ENCODE results near the gene TCF20. TPM values are rescaled to one million over a fixed set of nuclear protein-coding genes. Genes with fewer than 3 reads are reported as not detected.

Gene TCF20
- total RNA-seq, 2 experiments from 2014 or later = 61.6 to 64.1 TPM

GRCh38 chr22:42284643-42285181 lies 14.3 kb upstream of the TCF20 start:
- no peaks in the 10 kb centered on the region for H3K27me3 Mint-ChIP-seq
- Histone ChIP-seq H3K36me3 (ENCODE audit: insufficient read depth, low read length) (no peaks in the 10 kb centered on the region), H3K4me1 (ENCODE audit: insufficient read depth, low read length) (peaks cover 47% of the 10 kb centered on the region), H3K9me3 (ENCODE audit: control insufficient read depth in 1 of 2, insufficient read depth in 1 of 2, low read length in 2 of 2) (no peaks in the 10 kb centered on the region), H3K27ac (ENCODE audit: low read depth in 1 of 2, low read length in 2 of 2) (no peak overlapping the region), H3K27me3 (ENCODE audit: control insufficient read depth in 1 of 2, insufficient read depth in 2 of 2, low read length in 2 of 2) (no peaks in the 10 kb centered on the region), H3K4me3 (ENCODE audit: low read length) (no peak overlapping the region)
- no peaks in the 10 kb centered on the region for H3K36me3 Mint-ChIP-seq (ENCODE audit: low read depth)
- H3K27ac Mint-ChIP-seq = no peak overlapping the region
- CTCF ChIA-PET = no interaction called here
- no peak for DNase-seq
- peaks cover 44% of the 10 kb centered on the region for H3K4me1 Mint-ChIP-seq (ENCODE audit: low read depth)
- H3K4me3 Mint-ChIP-seq = no peak overlapping the region
- no peak for TF ChIP-seq CTCF (IDR thresholded peaks at IDR 0.05)
- POLR2A ChIA-PET = interaction anchor here (0.9 to 1.2 kb wide), 2 partner anchors 12 to 27 kb away, joined by 3 to 5 read pairs; no protein-coding TSS in a partner anchor
- intact Hi-C loops (cut with DNase I, micrococcal nuclease) = loop anchor here in 1 of 2 experiments (2.0 kb wide), 1 partner anchor 16 kb away; no protein-coding TSS in a partner anchor
- no peaks in the 10 kb centered on the region for H3K9me3 Mint-ChIP-seq
- ATAC-seq (ENCODE audit: poor library complexity) = no peak

GRCh38 chr22:42284202-42284591 lies 13.7 kb upstream of the TCF20 start:
- intact Hi-C loops (cut with DNase I, micrococcal nuclease) = loop anchor here in 1 of 2 experiments (2.0 kb wide), 1 partner anchor 17 kb away; no protein-coding TSS in a partner anchor
- Mint-ChIP-seq H3K4me1 (ENCODE audit: low read depth) (peaks cover 43% of the 10 kb centered on the region), H3K27ac (peak overlapping the region; percentile 82), H3K9me3 (no peaks in the 10 kb centered on the region), H3K36me3 (ENCODE audit: low read depth) (no peaks in the 10 kb centered on the region), H3K27me3 (no peaks in the 10 kb centered on the region), H3K4me3 (peak overlapping the region; percentile 74)
- H3K27me3 ChIP-seq (ENCODE audit: control insufficient read depth in 1 of 2, insufficient read depth in 2 of 2, low read length in 2 of 2) = no peaks in the 10 kb centered on the region
- ATAC-seq (ENCODE audit: poor library complexity) = no peak
- no peak for TF ChIP-seq CTCF (IDR thresholded peaks at IDR 0.05)
- peaks cover 47% of the 10 kb centered on the region for H3K4me1 ChIP-seq (ENCODE audit: insufficient read depth, low read length)
- no peak overlapping the region for H3K27ac ChIP-seq (ENCODE audit: low read depth in 1 of 2, low read length in 2 of 2)
- H3K4me3 ChIP-seq (ENCODE audit: low read length) = peak overlapping the region; percentile 45
- no peaks in the 10 kb centered on the region for H3K36me3 ChIP-seq (ENCODE audit: insufficient read depth, low read length)
- no peaks in the 10 kb centered on the region for H3K9me3 ChIP-seq (ENCODE audit: control insufficient read depth in 1 of 2, insufficient read depth in 1 of 2, low read length in 2 of 2)
- POLR2A ChIA-PET = interaction anchor here (1.2 kb wide), 1 partner anchor 26 kb away, joined by 3 read pairs; no protein-coding TSS in a partner anchor
- no peak for DNase-seq
- CTCF ChIA-PET = no interaction called here

- Mint-ChIP-seq H3K27me3 (no peaks in the 10 kb centered on the region), H3K4me1 (ENCODE audit: low read depth) (peaks cover 39% of the 10 kb centered on the region), H3K27ac (peak overlapping the region; percentile 82), H3K36me3 (ENCODE audit: low read depth) (no peaks in the 10 kb centered on the region), H3K4me3 (peak overlapping the region; percentile 76), H3K9me3 (no peaks in the 10 kb centered on the region)
- CTCF ChIA-PET = interaction anchor here (0.6 kb wide), 1 partner anchor 29 kb away, joined by 3 read pairs; no protein-coding TSS in a partner anchor
- H3K9me3 ChIP-seq (ENCODE audit: control insufficient read depth in 1 of 2, insufficient read depth in 1 of 2, low read length in 2 of 2) = no peaks in the 10 kb centered on the region
- H3K4me1 ChIP-seq (ENCODE audit: insufficient read depth, low read length) = peaks cover 47% of the 10 kb centered on the region
- H3K27ac ChIP-seq (ENCODE audit: low read depth in 1 of 2, low read length in 2 of 2) = no peak overlapping the region
- ATAC-seq (ENCODE audit: poor library complexity) (peak; percentile 64), DNase-seq (peak in 9 of 14 experiments; percentile 30 to 70 (median 54))
- H3K27me3 ChIP-seq (ENCODE audit: control insufficient read depth in 1 of 2, insufficient read depth in 2 of 2, low read length in 2 of 2) = no peaks in the 10 kb centered on the region
- TF ChIP-seq CTCF (IDR thresholded peaks at IDR 0.05) = no peak
- H3K4me3 ChIP-seq (ENCODE audit: low read length) = peak overlapping the region; percentile 45
- intact Hi-C loops (cut with DNase I, micrococcal nuclease) = loop anchor here in 1 of 2 experiments (2.0 kb wide), 1 partner anchor 17 kb away; no protein-coding TSS in a partner anchor
- POLR2A ChIA-PET = no interaction called here
- no peaks in the 10 kb centered on the region for H3K36me3 ChIP-seq (ENCODE audit: insufficient read depth, low read length)
These were observed 13.1 kb upstream of the TCF20 start for GRCh38 chr22:42283278-42284201.
